NT2/D1 (cell line): ENCODE measurements around the gene FSCN2.

Experiments
- SUZ12 ChIP-seq: IDR thresholded peaks from 2 replicates; pipeline ENCODE4 v1.6.1; 2011; ENCODE audit not compliant: insufficient read length, insufficient read depth; ENCODE audit errors: extremely low read depth
- YY1 ChIP-seq: IDR thresholded peaks from 2 replicates; pipeline ENCODE4 v1.6.1; 2011; ENCODE audit not compliant: insufficient read length, insufficient read depth
- ZNF274 ChIP-seq: IDR thresholded peaks from 2 replicates; pipeline ENCODE4 v1.6.1; 2011; ENCODE audit warnings: mild to moderate bottlenecking, low read depth, low read length

- TF ChIP-seq ZNF274: no peak
- no peak for TF ChIP-seq YY1
- TF ChIP-seq SUZ12: no peak
Observed at GRCh38 chr17:81526662-81527571, 1.3 kb upstream of the FSCN2 start.
